Activated naive CD4-positive, alpha-beta T cell treated with anti-CD3 and anti-CD28 coated beads, Interleukin-2, amount 10 ng/mL, durations not matched to agents 7 days and 5 days (primary cell): Measurements from ENCODE around the gene ARAP2.
A peak's percentile ranks its signal among the peaks of the same experiment; 100 is the strongest.

Source experiments
- CTCF ChIA-PET: fragments of 350-600 bp; sonication (Branson Sonifier 250); formaldehyde crosslinking; loops from one replicate; lab custom pipeline; 2021; ENCODE audit warnings: antibody characterized with exemption; lab: Charles Lee
- DNase-seq: peaks from one replicate; pipeline ENCODE4 v3.0.0-alpha.2; 2020
- H3K27ac Mint-ChIP-seq: one replicate; pipeline ENCODE4 v1.8.0; 2021; ENCODE audit warnings: mild to moderate bottlenecking, moderate library complexity, mixed read lengths
- H3K27me3 Mint-ChIP-seq: one replicate; pipeline ENCODE4 v1.8.0; 2021; ENCODE audit warnings: mild to moderate bottlenecking, mixed read lengths
- H3K36me3 Mint-ChIP-seq: one replicate; pipeline ENCODE4 v1.8.0; 2021; ENCODE audit warnings: mixed read lengths
- H3K4me1 Mint-ChIP-seq: one replicate; pipeline ENCODE4 v1.8.0; 2021; ENCODE audit warnings: mixed read lengths
- H3K4me3 Mint-ChIP-seq: one replicate; pipeline ENCODE4 v1.8.0; 2021; ENCODE audit warnings: mild to moderate bottlenecking, moderate library complexity, mixed read lengths
- H3K9me3 Mint-ChIP-seq: one replicate; pipeline ENCODE4 v1.8.0; 2021; ENCODE audit warnings: mixed read lengths

ARAP2 gene

DNA sequence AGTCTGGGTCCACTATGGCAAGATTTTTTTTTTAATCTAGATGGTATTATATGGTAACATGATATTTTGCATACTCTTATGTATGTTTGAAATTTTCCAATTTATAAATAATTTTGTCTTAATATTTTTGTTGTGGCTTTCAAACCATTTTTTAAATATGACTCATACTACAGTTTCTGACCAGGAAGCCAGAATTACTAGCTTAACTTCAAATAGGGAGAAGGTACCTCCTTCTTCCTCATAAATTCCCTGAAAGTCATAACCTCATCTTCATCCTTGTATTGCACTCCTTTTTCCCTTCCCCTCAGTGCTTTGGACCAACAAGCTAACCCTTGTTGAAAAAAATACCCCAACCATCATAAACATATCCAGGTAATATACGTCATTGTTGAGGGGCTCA lies 21.6 kb downstream of the ARAP2 start:
- Mint-ChIP-seq H3K4me1 (peaks cover 26% of the 10 kb centered on the region), H3K27ac (no peak overlapping the region), H3K36me3 (peaks cover 20% of the 10 kb centered on the region), H3K9me3 (no peaks in the 10 kb centered on the region), H3K4me3 (no peak overlapping the region), H3K27me3 (no peaks in the 10 kb centered on the region)
- DNase-seq: no peak
- CTCF ChIA-PET: interaction anchor here (1.0 kb wide), 1 partner anchor 10 kb away, joined by 4 read pairs; no protein-coding TSS in a partner anchor

DNA sequence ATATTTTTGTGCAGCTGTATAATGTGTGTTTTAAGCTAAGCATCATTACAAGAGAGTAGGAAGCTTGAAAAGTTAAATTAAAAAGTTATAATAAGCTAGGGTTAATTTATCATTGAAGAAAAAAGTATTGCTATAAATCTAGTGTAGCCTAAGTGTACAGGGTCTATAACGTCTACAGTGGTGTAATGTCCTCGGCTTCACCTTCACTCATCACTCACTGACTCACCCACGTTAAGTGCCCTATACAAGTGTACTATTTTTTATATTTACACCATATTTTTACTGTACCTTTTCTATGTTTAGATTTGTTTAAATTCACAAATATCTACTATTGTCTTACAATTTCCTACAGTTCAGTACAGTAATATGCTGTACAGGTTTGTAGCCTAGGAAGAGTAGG lies 23.5 kb downstream of the ARAP2 start:
- Mint-ChIP-seq H3K4me3 (no peak overlapping the region), H3K36me3 (peaks cover 11% of the 10 kb centered on the region), H3K27me3 (no peaks in the 10 kb centered on the region), H3K9me3 (no peaks in the 10 kb centered on the region), H3K4me1 (peaks cover 24% of the 10 kb centered on the region), H3K27ac (no peak overlapping the region)
- no peak for DNase-seq
- CTCF ChIA-PET: no interaction called here

DNA sequence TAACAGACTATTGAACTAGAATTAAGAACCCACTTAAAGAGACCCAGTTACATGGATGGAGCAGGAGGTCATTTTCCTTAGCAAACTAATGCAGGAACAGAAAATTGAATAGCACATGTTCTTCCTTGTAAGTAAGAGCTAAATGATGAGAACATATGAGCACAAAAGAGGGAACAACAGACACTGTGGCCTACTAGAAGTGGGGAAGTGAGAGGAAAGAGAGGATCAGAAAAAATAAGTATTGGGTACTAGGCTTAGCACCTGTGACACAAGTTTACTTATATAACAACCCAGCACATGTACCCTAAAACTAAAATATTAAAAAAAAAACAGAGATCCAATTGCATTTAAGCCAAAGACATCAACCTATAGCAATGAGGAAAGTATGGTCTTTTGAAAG lies 26.2 kb downstream of the ARAP2 start:
- CTCF ChIA-PET: interaction anchor here (0.7 kb wide), 1 partner anchor 14 kb away, joined by 3 read pairs; no protein-coding TSS in a partner anchor
- no peak overlapping the region for H3K4me3 Mint-ChIP-seq
- H3K27me3 Mint-ChIP-seq: no peaks in the 10 kb centered on the region
- peaks cover 15% of the 10 kb centered on the region for H3K36me3 Mint-ChIP-seq
- no peak for DNase-seq
- H3K9me3 Mint-ChIP-seq: no peaks in the 10 kb centered on the region
- no peak overlapping the region for H3K27ac Mint-ChIP-seq
- H3K4me1 Mint-ChIP-seq: peaks cover 13% of the 10 kb centered on the region

DNA sequence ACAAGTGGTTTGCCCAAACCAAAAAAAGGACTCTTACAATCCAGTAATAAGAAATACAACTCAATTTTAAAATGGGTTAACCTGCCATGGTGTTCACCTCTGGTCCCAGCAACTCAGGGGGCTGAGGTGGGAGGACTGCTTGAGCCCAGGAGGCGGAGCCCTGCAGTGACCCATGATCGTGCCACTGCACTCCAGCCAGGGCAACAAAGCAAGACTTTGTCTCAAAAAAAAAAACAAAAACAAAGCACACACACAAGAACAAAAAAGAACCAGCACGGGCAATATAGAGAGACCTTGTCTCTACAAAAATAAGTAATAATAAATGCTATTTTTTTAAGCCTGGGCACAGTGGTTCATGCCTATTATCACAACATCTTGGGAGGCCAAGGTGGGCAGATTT lies 28.7 kb downstream of the ARAP2 start:
- DNase-seq: no peak
- Mint-ChIP-seq H3K9me3 (no peaks in the 10 kb centered on the region), H3K4me3 (no peak overlapping the region), H3K27ac (no peak overlapping the region), H3K4me1 (peaks cover 5% of the 10 kb centered on the region), H3K27me3 (no peaks in the 10 kb centered on the region), H3K36me3 (peaks cover 25% of the 10 kb centered on the region)
- CTCF ChIA-PET: interaction anchor here (1.1 to 1.5 kb wide), 2 partner anchors 17 to 29 kb away, joined by 3 to 5 read pairs; partner anchors contain the start of gene ARAP2

DNA sequence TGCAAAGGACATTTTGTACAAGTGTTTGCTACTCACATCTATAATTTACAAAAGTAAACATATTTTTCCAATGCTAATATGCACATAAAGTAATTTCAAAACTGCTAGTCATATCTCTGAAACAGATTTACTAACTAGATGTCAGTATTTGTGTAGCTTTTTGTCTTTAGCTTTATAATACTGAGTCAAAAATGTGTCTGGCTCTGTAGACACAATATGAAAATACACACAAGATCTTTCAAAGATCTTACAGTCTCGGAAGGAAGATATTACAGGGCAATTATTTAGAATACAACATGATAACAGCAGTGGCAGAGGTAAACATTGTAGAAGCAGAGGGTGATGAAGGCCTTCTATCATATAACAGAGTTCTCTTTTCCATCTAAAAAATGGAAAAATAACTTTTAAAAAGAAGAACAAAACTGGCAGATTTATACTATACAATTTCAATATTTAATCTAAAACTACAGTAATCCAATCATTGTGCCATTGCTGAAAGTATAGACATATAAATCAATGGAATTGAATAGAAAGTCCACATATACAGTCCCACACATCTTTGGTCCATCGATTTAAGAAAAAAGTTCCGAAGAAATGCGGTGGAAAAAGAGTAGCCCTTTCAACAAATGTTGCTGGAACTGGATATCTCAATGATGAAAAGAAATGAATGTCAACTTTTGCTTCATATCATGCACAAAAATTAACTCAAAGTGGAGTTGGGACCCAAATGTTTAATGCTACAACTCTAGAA lies 29.4 kb downstream of the ARAP2 start:
- CTCF ChIA-PET: interaction anchor here (1.3 to 1.5 kb wide), 3 partner anchors 28 to 39 kb away, joined by 3 to 5 read pairs (median 3); partner anchors contain the start of gene ARAP2
- no peaks in the 10 kb centered on the region for H3K27me3 Mint-ChIP-seq
- H3K9me3 Mint-ChIP-seq: no peaks in the 10 kb centered on the region
- no peak overlapping the region for H3K4me3 Mint-ChIP-seq
- H3K27ac Mint-ChIP-seq: no peak overlapping the region
- no peak for DNase-seq
- peaks cover 26% of the 10 kb centered on the region for H3K36me3 Mint-ChIP-seq
- peaks cover 7% of the 10 kb centered on the region for H3K4me1 Mint-ChIP-seq

- H3K27me3 Mint-ChIP-seq: no peaks in the 10 kb centered on the region
- peaks cover 29% of the 10 kb centered on the region for H3K36me3 Mint-ChIP-seq
- no peak overlapping the region for H3K27ac Mint-ChIP-seq
- CTCF ChIA-PET: interaction anchor here (1.1 to 1.5 kb wide), 4 partner anchors 29 to 72 kb away, joined by 3 to 5 read pairs (median 3); partner anchors contain the start of gene ARAP2
- H3K9me3 Mint-ChIP-seq: no peaks in the 10 kb centered on the region
- H3K4me3 Mint-ChIP-seq: no peak overlapping the region
- H3K4me1 Mint-ChIP-seq: peaks cover 11% of the 10 kb centered on the region
- DNase-seq: no peak
Measured at GRCh38 chr4:36213977-36214376, 30.3 kb downstream of the ARAP2 start.

DNA sequence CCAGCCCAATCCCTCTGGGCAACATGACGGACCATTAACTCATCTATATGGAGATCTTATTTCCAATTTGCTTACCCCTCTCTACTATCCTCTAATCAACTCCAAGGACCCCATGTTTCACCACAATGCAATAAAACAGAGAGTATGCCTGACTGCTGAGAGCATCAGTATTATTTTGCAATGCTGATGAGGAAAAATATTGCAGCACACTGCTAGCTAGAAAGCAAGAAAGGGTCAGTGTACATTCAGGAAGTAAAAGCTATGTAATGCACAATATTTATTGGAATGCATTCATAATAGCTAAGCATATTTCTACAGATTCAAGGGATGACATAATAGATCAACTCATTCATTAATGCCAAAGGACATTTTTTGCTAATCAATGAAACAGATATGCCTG lies 33.2 kb downstream of the ARAP2 start:
- H3K9me3 Mint-ChIP-seq: no peaks in the 10 kb centered on the region
- no peak overlapping the region for H3K27ac Mint-ChIP-seq
- no peak for DNase-seq
- H3K4me3 Mint-ChIP-seq: no peak overlapping the region
- CTCF ChIA-PET: interaction anchor here (1.3 kb wide), 1 partner anchor 42 kb away, joined by 3 read pairs; no protein-coding TSS in a partner anchor
- H3K27me3 Mint-ChIP-seq: no peaks in the 10 kb centered on the region
- H3K36me3 Mint-ChIP-seq: peaks cover 43% of the 10 kb centered on the region
- H3K4me1 Mint-ChIP-seq: peaks cover 23% of the 10 kb centered on the region

DNA sequence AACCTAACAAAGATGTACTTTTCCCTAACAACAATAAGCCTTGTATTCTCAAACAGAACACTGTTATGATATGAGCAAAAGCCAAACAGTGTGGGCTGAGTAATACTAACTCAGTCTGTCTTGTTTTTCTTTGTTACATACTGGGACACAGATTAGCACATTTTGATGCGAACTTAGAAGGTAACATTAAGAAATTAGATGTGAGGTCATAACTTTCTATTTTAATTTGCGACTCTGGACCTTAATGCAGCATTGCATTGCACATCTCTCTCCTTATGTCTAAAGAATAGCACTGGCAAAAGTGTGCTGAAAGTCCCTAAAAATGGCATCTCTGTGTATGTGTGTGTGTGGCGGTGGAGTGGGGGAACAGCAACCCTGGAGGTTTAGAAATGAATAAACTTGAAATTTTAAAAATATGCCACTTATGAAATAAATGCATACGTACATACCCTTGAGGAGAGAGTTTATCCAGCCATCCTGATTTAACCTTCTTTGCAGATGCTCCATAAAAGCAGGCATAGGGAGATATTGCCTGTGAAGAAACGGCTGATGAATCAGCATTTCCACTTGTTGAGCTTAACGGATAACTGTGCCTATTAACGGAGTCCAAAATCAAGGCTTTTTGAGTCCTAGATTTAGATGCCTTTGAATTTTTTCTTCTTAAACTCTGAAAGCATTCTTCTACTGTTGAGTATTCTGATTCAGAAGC lies 34.2 kb downstream of the ARAP2 start:
- CTCF ChIA-PET: no interaction called here
- no peak for DNase-seq
- Mint-ChIP-seq H3K27me3 (no peaks in the 10 kb centered on the region), H3K4me3 (no peak overlapping the region), H3K36me3 (peaks cover 45% of the 10 kb centered on the region), H3K9me3 (no peaks in the 10 kb centered on the region), H3K4me1 (peaks cover 23% of the 10 kb centered on the region), H3K27ac (no peak overlapping the region)

- CTCF ChIA-PET: no interaction called here
- Mint-ChIP-seq H3K9me3 (no peaks in the 10 kb centered on the region), H3K36me3 (peaks cover 46% of the 10 kb centered on the region), H3K4me1 (peaks cover 23% of the 10 kb centered on the region), H3K27me3 (no peaks in the 10 kb centered on the region), H3K4me3 (no peak overlapping the region), H3K27ac (peak overlapping the region; percentile 72)
- peak; percentile 46 for DNase-seq
Measured at GRCh38 chr4:36208893-36209473, 35.3 kb downstream of the ARAP2 start.

- Mint-ChIP-seq H3K4me1 (peaks cover 23% of the 10 kb centered on the region), H3K4me3 (no peak overlapping the region), H3K27me3 (no peaks in the 10 kb centered on the region), H3K9me3 (no peaks in the 10 kb centered on the region), H3K36me3 (peaks cover 48% of the 10 kb centered on the region), H3K27ac (no peak overlapping the region)
- CTCF ChIA-PET: interaction anchor here (1.0 kb wide), 1 partner anchor 9 kb away, joined by 3 read pairs; no protein-coding TSS in a partner anchor
- DNase-seq: no peak
Measured at GRCh38 chr4:36207831-36208520, 36.3 kb downstream of the ARAP2 start.

DNA sequence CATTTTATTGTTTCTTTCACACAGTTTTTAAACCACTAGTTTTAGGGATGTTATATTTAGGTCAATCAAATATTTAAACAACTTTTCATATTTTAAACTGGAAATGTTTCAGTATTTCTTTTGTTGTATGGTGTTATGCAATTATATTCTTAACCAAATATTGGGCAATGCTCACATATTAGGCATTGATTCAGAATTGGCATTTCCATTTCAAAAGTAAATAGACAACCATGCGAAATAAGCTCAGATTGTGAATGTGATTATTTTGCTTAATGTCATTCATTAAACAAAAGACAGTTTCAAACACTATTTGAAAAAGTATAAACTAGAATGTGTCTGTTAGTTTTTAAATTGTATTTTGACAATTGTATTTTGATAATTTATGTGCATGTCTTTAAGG lies 36.9 kb downstream of the ARAP2 start:
- CTCF ChIA-PET: interaction anchor here (0.9 to 1.0 kb wide), 3 partner anchors 8 to 15 kb away, joined by 3 read pairs; no protein-coding TSS in a partner anchor
- H3K4me1 Mint-ChIP-seq: peaks cover 23% of the 10 kb centered on the region

DNA sequence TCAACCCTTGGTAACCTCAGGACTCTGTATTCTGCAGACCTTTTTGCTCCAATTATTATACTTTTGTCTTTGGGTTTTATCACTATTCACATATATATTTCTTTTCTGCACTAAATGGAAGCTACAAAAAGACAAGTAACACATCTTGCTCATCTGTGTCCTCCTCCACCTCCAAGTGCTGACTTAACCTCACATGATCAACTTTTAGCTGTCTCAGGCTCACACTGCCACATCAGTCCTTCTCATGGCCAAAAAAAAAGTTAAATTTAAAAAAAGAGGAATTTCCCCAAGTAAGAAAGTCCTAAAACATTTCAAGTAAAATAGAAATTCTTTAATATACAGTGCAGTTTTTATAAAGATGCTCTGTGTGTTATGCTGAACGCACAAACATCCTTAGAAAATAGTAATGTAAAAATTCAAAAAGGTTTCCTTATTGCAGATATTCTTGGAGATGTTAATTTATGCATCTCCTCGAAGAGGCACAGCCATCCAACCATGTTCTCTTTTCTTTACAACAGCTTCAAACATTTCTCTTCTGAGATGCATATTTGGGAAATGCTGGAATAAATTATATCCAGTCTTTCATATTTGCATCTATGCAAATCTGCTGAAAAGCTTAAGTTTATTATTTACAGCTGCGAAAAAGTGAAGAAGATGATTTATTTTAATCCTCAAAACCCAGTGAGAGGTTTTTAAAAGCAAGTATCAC lies 37.6 kb downstream of the ARAP2 start:
- Mint-ChIP-seq H3K27ac (no peak overlapping the region), H3K36me3 (peaks cover 43% of the 10 kb centered on the region), H3K4me3 (no peak overlapping the region), H3K9me3 (no peaks in the 10 kb centered on the region), H3K4me1 (peaks cover 23% of the 10 kb centered on the region), H3K27me3 (no peaks in the 10 kb centered on the region)
- no peak for DNase-seq
- CTCF ChIA-PET: interaction anchor here (0.9 to 1.0 kb wide), 2 partner anchors 8 to 14 kb away, joined by 3 read pairs; no protein-coding TSS in a partner anchor

More for the DNA sequence above, 36.9 kb downstream of the ARAP2 start:
- Mint-ChIP-seq H3K27ac (no peak overlapping the region), H3K9me3 (no peaks in the 10 kb centered on the region), H3K4me3 (no peak overlapping the region), H3K36me3 (peaks cover 46% of the 10 kb centered on the region), H3K27me3 (no peaks in the 10 kb centered on the region)
- DNase-seq: no peak

DNA sequence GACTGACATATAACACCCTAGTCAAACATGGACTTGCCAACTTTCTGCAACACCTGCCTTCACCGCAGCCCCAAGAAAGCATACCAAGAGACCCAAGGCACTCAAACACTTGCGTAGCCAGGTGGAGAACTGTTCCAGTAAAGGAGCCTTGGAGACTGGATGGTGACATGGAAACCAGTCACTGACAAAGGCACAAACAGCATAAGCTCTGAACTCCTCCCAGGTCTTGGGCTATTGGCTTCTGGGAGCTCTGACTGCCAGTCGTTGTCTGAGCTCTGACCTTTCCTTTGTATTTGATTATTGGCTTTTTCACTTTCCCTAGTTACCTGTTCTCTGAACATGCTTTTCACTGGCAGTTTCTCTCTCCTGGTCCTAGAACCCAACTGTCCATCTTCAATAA lies 38.3 kb downstream of the ARAP2 start:
- Mint-ChIP-seq H3K36me3 (peaks cover 42% of the 10 kb centered on the region), H3K4me1 (peaks cover 23% of the 10 kb centered on the region)

More for the DNA sequence above, 38.3 kb downstream of the ARAP2 start:
- no peaks in the 10 kb centered on the region for H3K9me3 Mint-ChIP-seq
- H3K27ac Mint-ChIP-seq: no peak overlapping the region
- CTCF ChIA-PET: no interaction called here
- no peaks in the 10 kb centered on the region for H3K27me3 Mint-ChIP-seq
- H3K4me3 Mint-ChIP-seq: no peak overlapping the region
- no peak for DNase-seq
